Activated T-cell treated with anti-CD3 and anti-CD28 coated beads, Interleukin-2, amount 50 U/mL, for 4 hours (primary cell): ENCODE measurements around the gene NIT1. TPM values are rescaled to one million over a fixed set of nuclear protein-coding genes. Genes with fewer than 3 reads are reported as not detected.

Experiments
- ATAC-seq, 2 donors: fragments of 200-7000 bp; cut with Tn5 transposase; one replicate each; pipeline ENCODE4 v1.10.0; 2021
- DNase-seq: peaks from one replicate; pipeline ENCODE4 v3.0.0-alpha.2; 2020
- H3K27me3 Mint-ChIP-seq: one replicate; pipeline ENCODE4 v1.8.0; 2021; ENCODE audit warnings: low read depth, mixed read lengths
- H3K36me3 Mint-ChIP-seq: one replicate; pipeline ENCODE4 v1.8.0; 2022; ENCODE audit warnings: mixed read lengths; ENCODE audit not compliant: insufficient read depth
- H3K4me1 Mint-ChIP-seq: one replicate; pipeline ENCODE4 v1.8.0; 2021; ENCODE audit warnings: low read depth, mixed read lengths
- H3K4me3 Mint-ChIP-seq: one replicate; pipeline ENCODE4 v1.8.0; 2021; ENCODE audit warnings: mild to moderate bottlenecking, moderate library complexity, mixed read lengths
- H3K9me3 Mint-ChIP-seq: one replicate; pipeline ENCODE4 v1.8.0; 2021; ENCODE audit warnings: mixed read lengths
- total RNA-seq, 3 donors: library from RNA; stranded (reverse); gene quantifications; one replicate each; pipeline ENCODE4 v1.2.1, GENCODE V29; 2021

Gene NIT1, protein sequence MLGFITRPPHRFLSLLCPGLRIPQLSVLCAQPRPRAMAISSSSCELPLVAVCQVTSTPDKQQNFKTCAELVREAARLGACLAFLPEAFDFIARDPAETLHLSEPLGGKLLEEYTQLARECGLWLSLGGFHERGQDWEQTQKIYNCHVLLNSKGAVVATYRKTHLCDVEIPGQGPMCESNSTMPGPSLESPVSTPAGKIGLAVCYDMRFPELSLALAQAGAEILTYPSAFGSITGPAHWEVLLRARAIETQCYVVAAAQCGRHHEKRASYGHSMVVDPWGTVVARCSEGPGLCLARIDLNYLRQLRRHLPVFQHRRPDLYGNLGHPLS
- total RNA-seq: 10 to 100 TPM; 41.4 to 51.8 (median 42.2) TPM

DNA sequence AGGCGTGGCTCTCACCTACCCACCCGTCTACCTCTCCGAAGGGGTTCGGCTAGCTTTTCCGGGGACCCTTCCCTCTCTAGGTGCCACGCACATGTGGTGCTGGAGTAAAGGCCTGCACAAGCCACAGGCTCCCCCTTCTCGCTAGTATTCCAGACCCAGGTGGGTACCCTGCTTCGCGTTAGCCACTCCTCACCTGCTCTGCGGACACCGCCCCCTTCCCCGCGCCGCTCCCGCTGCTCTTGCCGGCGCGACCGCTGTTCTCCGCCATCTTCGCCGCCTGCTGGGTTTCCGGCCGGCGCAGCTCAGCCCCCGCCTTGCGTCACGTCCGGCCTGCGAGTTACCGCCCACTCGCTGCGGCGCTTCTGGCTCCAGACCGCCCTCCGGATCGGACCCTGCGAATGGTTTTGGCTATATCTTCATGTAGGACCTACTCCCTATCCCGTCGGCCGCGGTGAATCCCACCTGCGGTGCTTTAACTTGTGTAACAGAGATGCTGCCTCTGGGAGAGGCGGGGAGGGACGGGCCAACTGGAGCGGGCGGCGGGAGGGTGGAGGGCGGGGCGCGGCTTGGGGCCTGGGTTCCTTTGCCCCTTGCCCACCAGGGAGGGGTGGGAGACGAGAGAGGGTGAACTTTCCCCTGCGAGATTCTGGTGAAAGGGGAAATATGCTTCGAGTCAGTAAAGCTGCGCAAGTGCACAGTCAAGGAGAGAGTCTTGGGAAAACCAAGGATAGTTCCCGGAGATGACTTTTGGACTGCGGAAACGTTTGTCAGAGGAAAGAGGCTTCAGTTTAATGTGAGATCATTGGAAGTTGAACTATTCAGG is at the start of gene NIT1, which contains the start of gene PFDN2:
Gene NIT1 (plus strand): TSS at position 347 of the 823 bp plus-strand sequence. CDS start 72 bp downstream, at position 419.
Gene PFDN2 (minus strand): TSS at position 279 of the 823 bp plus-strand sequence. CDS start 11 bp downstream, at position 268.
- Mint-ChIP-seq H3K36me3 (peaks cover 38% of the 10 kb centered on the region), H3K9me3 (no peaks in the 10 kb centered on the region), H3K4me1 (peaks cover 68% of the 10 kb centered on the region), H3K4me3 (peak within 1 kb of the TSS; percentile 95), H3K27me3 (no peaks in the 10 kb centered on the region)
- peak; percentile 79 for DNase-seq
- peak; percentile 69 to 77 for ATAC-seq

DNA sequence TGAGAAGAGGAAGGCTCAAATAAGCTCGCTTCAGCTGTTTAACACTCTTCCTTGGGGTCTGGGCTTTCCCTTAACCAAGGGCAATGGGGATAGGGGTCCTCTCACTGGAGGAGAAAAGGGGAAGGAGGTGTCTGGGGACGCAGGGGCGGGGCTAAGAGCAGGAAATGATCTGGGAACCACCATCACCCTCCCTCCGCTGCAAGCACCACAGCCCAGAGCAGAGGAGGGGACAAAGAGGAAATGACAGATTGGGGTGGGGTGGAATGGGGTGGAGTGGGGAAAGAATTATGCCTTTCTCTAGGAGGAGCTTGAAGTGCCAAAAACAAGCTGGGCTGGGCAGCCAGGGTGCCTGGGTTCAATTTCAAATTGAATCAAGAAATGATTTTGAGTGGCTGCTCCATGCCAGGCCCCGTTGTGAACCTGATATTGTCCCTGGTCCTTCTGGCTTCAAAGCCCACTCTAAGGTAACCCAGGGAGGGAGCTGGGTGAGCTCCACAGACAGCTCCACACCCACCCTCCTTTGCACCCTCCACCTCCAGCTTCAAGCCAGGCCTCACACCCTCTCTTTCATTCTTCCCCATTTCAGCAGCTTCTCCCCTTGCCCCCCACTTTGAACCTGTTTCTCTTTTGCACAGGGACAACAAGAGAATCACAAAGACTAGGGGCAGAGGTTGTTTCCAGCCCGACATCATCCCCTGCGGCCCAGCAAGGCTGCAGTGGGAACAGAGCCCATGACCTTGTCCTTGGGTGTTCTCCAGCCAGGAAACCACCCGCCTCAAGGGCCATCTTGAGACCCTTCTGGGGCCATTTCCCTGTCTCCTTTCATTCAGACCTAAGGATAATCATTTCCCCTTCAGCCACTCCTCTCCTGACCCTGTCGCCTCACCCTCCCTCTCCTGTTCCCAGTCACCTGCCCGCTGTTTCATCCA is 49.3 kb upstream of the NIT1 start:
- H3K27me3 Mint-ChIP-seq: no peaks in the 10 kb centered on the region
- H3K4me3 Mint-ChIP-seq: peak overlapping the region; percentile 95
- peaks cover 72% of the 10 kb centered on the region for H3K4me1 Mint-ChIP-seq
- H3K9me3 Mint-ChIP-seq: no peaks in the 10 kb centered on the region
- peaks cover 12% of the 10 kb centered on the region for H3K36me3 Mint-ChIP-seq
- peak; percentile 69 to 72 for ATAC-seq
- peak; percentile 72 for DNase-seq

DNA sequence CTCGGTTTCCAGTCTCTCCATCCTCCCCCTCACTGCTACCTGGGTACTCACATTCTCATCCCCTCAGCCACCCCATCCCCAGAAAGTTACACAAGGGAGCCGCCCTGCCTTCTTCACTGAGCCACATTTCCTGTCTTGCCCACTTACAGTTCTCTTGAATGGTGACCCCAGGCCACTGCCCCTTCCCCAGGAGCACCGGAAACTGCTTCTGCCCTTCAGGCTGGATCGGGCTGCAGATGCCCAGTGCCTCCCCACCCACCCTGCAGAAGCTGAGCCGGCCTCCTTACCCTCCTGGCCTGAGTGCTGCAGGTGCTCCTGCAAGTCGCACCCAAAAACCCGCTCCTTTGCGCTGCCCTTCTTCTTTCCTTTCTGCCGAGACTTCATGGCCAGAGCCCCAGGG is 48.7 kb upstream of the NIT1 start:
- no peaks in the 10 kb centered on the region for H3K27me3 Mint-ChIP-seq
- H3K36me3 Mint-ChIP-seq: peaks cover 8% of the 10 kb centered on the region
- ATAC-seq: peak in 1 of 2 donors; percentile 3
- H3K4me3 Mint-ChIP-seq: peak overlapping the region; percentile 95
- DNase-seq: no peak
- peaks cover 66% of the 10 kb centered on the region for H3K4me1 Mint-ChIP-seq
- no peaks in the 10 kb centered on the region for H3K9me3 Mint-ChIP-seq

DNA sequence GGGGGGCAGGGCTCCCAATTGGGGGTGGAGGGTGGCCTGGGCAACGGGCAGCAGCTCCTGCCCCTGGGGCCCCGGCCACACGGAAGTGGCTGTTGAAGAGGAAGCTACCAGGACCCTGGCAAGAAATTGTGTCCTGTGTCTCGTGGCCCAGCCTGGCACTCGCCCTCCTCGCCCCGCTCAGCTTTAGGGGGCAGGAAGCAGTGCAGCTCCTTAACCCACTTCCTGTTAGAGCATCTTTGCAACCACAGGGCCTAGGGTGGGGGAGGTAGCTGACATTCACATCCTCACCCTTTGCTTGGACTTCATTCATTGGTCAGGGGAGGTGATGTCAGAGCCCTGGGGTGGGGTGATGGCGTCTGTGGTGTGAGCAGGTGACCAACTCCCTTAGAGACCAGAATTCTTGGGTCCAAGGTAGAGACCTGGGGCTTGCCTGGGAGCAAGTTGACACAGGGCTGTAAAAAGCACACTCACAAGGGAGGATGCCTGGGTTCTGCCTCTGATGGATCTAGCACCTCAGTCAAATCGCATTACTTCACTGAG is 48.1 kb upstream of the NIT1 start, which contains the start of gene ARHGAP30:
Gene ARHGAP30 (minus strand): TSS at position 161 of the 540 bp plus-strand sequence. CDS start 267 bp downstream, outside the sequence.
- H3K27me3 Mint-ChIP-seq: no peaks in the 10 kb centered on the region
- peak within 1 kb of the TSS; percentile 95 for H3K4me3 Mint-ChIP-seq
- peak; percentile 72 for DNase-seq
- H3K4me1 Mint-ChIP-seq: peaks cover 61% of the 10 kb centered on the region
- no peaks in the 10 kb centered on the region for H3K9me3 Mint-ChIP-seq
- H3K36me3 Mint-ChIP-seq: peaks cover 4% of the 10 kb centered on the region
- ATAC-seq: peak; percentile 74 to 81

DNA sequence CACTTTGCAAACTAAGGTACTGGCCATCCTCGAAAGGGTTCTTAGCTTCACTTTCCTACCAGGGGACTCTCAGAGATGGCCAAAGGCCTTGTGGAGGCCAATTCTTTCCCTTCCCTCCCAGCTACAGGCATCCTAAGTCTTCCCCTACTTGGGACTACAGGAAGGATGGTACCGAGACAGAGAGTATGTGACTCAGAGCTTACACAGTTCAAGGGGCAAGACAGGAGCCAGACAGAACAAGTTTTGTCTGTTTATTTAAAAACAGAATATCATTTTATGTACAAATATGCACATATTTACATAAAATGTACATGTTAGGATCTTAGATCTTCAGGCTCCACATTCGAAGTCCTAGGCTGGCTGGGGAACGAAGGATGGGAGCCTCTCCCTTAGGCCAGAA is 47.1 kb upstream of the NIT1 start:
- no peak overlapping the region for H3K4me3 Mint-ChIP-seq

DNA sequence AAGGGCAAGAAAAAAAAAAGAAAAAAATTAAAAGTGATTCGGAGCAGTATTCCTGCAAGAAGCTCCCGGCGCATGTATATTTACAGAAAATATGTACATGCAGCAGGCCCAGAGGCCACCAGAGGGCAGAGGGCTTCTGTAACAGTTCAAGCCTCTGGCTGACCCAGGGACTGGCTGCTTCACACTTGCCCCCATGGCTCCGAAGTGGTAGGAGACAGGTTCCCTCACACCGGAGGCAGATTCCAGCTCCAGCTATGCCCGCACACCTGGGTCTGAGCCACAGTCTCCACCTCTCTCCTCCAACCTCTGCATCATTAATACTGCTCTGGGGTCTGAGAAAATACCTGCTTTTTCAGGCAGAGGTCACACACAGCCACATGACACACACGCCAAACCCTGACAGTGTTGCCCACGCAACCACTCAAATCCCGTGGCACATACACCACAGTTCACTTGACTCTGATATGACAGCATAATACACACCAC is 46.0 kb upstream of the NIT1 start:
- peaks cover under 1% of the 10 kb centered on the region for H3K36me3 Mint-ChIP-seq
- no peak overlapping the region for H3K4me3 Mint-ChIP-seq
- H3K27me3 Mint-ChIP-seq: no peaks in the 10 kb centered on the region
- H3K9me3 Mint-ChIP-seq: no peaks in the 10 kb centered on the region
- H3K4me1 Mint-ChIP-seq: peaks cover 45% of the 10 kb centered on the region
- DNase-seq (peak; percentile 37), ATAC-seq (no peak)

More for the DNA sequence above, 47.1 kb upstream of the NIT1 start:
- DNase-seq: no peak
- Mint-ChIP-seq H3K36me3 (peaks cover 4% of the 10 kb centered on the region), H3K27me3 (no peaks in the 10 kb centered on the region), H3K4me1 (peaks cover 54% of the 10 kb centered on the region), H3K9me3 (no peaks in the 10 kb centered on the region)
- no peak for ATAC-seq

DNA sequence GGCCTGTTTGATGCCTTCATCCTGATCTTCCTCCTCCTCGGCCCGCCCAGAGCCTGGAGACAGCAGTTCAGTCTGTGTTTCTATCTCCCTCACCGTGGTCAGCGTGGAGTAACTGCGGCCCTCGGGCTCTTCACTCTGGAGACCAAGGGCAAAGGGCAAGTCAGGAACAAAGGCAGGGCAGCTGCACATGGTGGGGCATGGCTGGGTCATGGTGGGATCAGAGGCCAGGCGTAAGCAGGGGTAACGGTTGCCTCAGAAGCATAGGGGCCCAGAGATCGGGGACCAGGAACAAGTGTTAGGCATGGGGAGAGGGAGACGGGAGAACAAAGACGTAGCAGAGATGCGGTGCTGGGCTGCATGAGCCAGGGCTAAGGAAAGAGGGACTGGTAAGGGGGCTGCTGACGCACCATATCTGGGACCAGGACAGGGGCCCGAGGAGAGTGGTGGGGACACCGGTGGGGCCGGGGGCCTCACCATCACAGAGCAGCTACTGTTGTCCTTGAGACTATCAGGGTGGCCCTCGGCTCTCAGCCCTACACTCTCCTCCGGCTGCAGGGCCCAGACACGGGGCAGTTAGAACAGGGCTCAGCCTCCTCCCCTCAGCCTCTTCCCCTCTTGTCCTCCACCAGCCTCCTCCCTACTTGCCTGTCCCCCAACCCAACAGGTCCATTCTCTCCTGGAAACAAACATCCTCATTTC is 45.0 kb upstream of the NIT1 start:
- DNase-seq (no peak), ATAC-seq (no peak)
- H3K36me3 Mint-ChIP-seq: no peaks in the 10 kb centered on the region
- H3K27me3 Mint-ChIP-seq: no peaks in the 10 kb centered on the region
- H3K4me1 Mint-ChIP-seq: peaks cover 37% of the 10 kb centered on the region
- H3K9me3 Mint-ChIP-seq: no peaks in the 10 kb centered on the region
- no peak overlapping the region for H3K4me3 Mint-ChIP-seq

DNA sequence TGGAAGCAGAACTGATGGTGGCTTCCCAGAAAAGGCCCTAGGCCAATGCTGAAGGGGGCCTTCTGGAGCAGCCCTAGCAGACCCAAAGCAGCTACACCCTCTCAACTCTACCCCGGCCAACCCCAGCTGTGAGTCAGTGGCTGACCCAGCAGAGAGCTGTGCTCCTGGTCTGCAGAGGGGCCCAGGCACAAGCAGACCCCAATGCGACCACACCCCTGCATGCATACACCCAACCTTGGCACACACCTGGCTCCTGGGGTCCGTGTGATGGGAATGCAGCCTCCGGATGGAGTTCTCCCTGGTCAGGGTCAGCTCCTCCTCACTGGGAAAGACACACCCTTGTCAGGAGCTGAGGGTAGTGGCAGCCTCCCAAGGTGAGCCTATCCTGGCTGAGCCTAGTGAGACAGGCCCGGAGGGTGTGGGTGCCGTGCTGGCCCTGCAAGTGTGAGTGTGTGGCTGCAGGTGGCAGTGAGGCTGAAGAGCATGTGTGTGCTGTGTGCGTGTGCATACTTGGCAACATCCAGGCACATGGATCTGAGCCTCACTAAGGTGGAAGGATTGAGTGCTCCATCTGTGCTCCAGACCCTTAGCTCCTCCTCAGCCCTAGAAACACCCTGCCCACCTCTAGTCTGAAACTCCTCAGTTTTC is 44.3 kb upstream of the NIT1 start:
- no peaks in the 10 kb centered on the region for H3K27me3 Mint-ChIP-seq
- no peaks in the 10 kb centered on the region for H3K9me3 Mint-ChIP-seq
- ATAC-seq (no peak), DNase-seq (no peak)
- H3K4me3 Mint-ChIP-seq: no peak overlapping the region
- no peaks in the 10 kb centered on the region for H3K36me3 Mint-ChIP-seq
- peaks cover 30% of the 10 kb centered on the region for H3K4me1 Mint-ChIP-seq

DNA sequence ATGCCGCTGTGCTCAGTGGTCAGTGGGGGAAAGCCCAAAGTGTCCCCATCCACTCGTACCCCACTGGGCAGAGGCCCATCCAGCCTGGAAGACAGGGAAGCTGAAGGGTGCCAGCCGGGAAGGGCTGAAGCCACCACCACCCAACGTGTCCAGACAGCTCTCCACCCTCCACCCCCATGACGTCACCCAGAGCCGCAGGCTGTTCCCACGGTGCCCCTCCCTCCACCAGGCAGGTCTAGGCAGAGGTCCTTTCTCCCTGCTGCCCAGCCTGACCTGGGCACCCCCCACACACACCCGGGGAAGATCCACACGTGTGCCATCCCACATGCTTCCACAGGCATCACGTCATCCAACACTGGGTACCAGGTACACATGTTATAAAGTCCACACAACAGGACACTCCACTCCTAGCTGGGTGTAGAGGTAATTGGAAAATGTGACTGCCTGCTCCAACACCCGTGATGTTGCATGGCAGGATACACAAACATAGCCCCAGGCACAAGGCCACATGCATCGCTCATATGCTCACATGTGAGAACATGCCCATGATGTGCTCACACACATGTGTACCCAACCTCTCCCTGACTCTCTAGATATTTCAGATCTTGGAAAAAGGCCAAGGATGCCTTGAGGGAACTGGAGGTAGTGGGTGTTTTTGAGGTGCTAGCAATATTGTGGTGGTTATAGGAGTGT is 43.1 kb upstream of the NIT1 start:
- H3K36me3 Mint-ChIP-seq: no peaks in the 10 kb centered on the region
- H3K9me3 Mint-ChIP-seq: no peaks in the 10 kb centered on the region
- H3K4me3 Mint-ChIP-seq: no peak overlapping the region
- H3K27me3 Mint-ChIP-seq: no peaks in the 10 kb centered on the region
- peaks cover 24% of the 10 kb centered on the region for H3K4me1 Mint-ChIP-seq
- DNase-seq (no peak), ATAC-seq (no peak)

DNA sequence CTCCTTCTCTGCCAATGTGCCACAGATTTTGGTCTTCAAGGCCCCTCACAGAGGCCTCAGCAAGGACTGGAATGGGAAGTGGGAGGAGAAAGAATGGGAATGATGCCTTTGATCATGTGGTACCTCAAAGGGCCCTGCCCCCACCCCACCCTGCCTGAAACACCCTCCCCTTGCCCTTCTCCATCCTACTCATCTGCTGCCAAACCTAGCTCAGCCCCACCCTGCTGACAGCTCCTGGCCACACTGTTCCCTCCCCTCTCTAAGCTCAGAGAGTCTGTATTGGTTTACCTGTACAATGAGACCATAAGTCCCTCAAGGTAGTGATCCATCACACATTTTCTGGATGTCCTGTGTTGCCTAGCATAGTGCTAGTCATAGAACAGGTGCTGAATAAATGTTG is 41.5 kb upstream of the NIT1 start:
- Mint-ChIP-seq H3K4me3 (no peak overlapping the region), H3K27me3 (no peaks in the 10 kb centered on the region), H3K9me3 (no peaks in the 10 kb centered on the region), H3K36me3 (no peaks in the 10 kb centered on the region), H3K4me1 (peaks cover 9% of the 10 kb centered on the region)
- DNase-seq (no peak), ATAC-seq (no peak)

DNA sequence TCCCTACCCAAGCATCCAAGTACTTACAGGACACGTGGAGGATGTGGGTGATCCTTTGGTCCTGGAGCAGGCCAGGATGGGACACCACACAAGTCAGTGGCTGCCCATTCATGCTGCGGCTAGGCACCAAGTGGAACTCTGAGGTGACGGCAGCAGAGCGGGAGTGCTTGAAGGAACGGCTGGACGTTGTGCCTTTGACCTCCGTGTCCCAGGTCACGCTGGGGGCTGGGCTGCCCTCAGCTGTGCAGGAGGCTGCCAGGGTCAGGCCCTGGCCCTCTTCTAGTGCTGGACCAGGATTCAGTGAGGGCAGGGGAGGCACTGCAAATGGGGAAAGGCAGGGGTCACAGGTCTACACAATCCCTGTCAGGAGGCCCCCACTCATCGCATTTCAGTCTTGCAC is 40.5 kb upstream of the NIT1 start:
- no peaks in the 10 kb centered on the region for H3K36me3 Mint-ChIP-seq
- H3K9me3 Mint-ChIP-seq: no peaks in the 10 kb centered on the region
- DNase-seq: no peak
- no peak for ATAC-seq
- no peak overlapping the region for H3K4me3 Mint-ChIP-seq
- no peaks in the 10 kb centered on the region for H3K27me3 Mint-ChIP-seq
- peaks cover 2% of the 10 kb centered on the region for H3K4me1 Mint-ChIP-seq

DNA sequence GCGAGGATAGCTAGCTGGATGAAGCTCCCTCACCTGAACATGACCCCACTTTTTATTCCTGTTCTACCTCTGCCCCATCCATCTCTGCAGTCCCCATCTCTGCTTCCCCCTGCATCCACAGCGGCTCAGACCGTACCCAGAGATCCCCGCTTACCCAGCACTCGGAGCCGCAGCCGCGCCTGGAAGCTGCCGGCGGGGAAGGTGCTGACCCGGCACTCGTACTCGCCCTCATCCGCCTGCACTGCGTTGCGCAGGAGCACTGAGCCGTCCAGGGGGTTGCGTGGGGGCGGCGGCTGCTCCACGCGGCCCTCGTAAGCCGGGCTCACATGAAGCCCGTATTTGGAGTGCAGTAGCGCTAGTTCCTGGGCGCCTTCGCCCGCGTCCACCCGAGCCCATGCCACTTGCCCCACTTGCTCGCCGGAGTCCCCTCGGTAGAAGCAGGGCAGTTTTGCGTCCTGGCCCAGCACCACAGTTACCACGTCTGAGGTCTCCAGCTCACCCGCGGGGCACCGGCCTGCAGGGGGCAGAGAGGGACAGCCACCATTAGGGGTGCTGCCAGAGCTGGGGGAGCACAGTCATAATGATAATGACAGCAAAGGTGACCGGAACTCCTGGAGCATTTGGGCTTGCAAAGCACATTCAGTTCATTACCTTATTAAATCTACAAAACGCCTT is 38.3 kb upstream of the NIT1 start:
- Mint-ChIP-seq H3K36me3 (no peaks in the 10 kb centered on the region), H3K27me3 (no peaks in the 10 kb centered on the region), H3K4me3 (no peak overlapping the region), H3K4me1 (no peaks in the 10 kb centered on the region), H3K9me3 (no peaks in the 10 kb centered on the region)
- ATAC-seq (no peak), DNase-seq (no peak)
